Activated T-cell treated with anti-CD3 and anti-CD28 coated beads for 1 hour (primary cell): Measurements from ENCODE around the gene SORL1.

Experiments used
- DNase-seq: peaks from one replicate; pipeline ENCODE4 v3.0.0-alpha.2; 2020; ENCODE audit warnings: low read depth

The SORL1 gene

GRCh38 chr11:121656328-121657090 lies 204.4 kb downstream of the SORL1 start:
- DNase-seq, result no peak

- no peak for DNase-seq
Measured at GRCh38 chr11:121657146-121657545, 205.0 kb downstream of the SORL1 start.

- DNase-seq, result no peak
Measured at GRCh38 chr11:121659811-121660210, 207.7 kb downstream of the SORL1 start.

GRCh38 chr11:121661880-121662486 lies 209.9 kb downstream of the SORL1 start:
- DNase-seq, result no peak

GRCh38 chr11:121664144-121664543 lies 212.0 kb downstream of the SORL1 start:
- DNase-seq, result no peak

- DNase-seq, result no peak
Measured at GRCh38 chr11:121665206-121665838, 213.2 kb downstream of the SORL1 start.

GRCh38 chr11:121667836-121668235 lies 215.7 kb downstream of the SORL1 start:
- DNase-seq, result no peak

- no peak for DNase-seq
Measured at GRCh38 chr11:121669422-121669821, 217.3 kb downstream of the SORL1 start.

GRCh38 chr11:121670266-121670665 lies 218.2 kb downstream of the SORL1 start:
- DNase-seq, result no peak

- no peak for DNase-seq
Measured at GRCh38 chr11:121670805-121671282, 218.7 kb downstream of the SORL1 start.

GRCh38 chr11:121671283-121672168 lies 219.4 kb downstream of the SORL1 start:
- no peak for DNase-seq

- no peak for DNase-seq
Measured at GRCh38 chr11:121672630-121673487, 220.7 kb downstream of the SORL1 start.

- no peak for DNase-seq
Measured at GRCh38 chr11:121681550-121682268, 229.6 kb downstream of the SORL1 start.
